ENCODE data around the gene AASS. TPM values are rescaled to one million over a fixed set of nuclear protein-coding genes. Genes with fewer than 3 reads are reported as not detected.
"Not testable (repeated sequence)": the region's sequence is repeated elsewhere in the genome, so short reads cannot be mapped to it uniquely, and the experiment has no call there.

The AASS gene
- total RNA-seq: 24.2 TPM
- long read RNA-seq, transcript AASS-203 (24 exons, 3,163 nt): major isoform, 9 of 16 reads
- long read RNA-seq, partial matches to known transcripts: 1 of 16 reads
- long read RNA-seq, other reads (novel, unspliced or antisense): 6 of 16 reads

- peak within 1 kb of the TSS; percentile 95 for H3K27ac ChIP-seq
- H3K27me3 ChIP-seq (ENCODE audit: low read depth): no peaks in the 10 kb centered on the region
- peak within 1 kb of the TSS; percentile 69 for H3K4me3 ChIP-seq
- no peaks in the 10 kb centered on the region for H3K9me3 ChIP-seq
- TF ChIP-seq CTCF (IDR thresholded peaks at IDR 0.05): peak; percentile 10
- no peaks in the 10 kb centered on the region for H3K36me3 ChIP-seq
- DNase-seq (peak; percentile 96), ATAC-seq (peak; percentile 98 to 99)
- H3K4me1 ChIP-seq: peaks cover 5% of the 10 kb centered on the region
- intact Hi-C loops (cut with DNase I): no loop called here
Measured at GRCh38 chr7:122143751-122144711, at the start of gene AASS. AASS (minus strand) TSS chr7:122144249; CDS start chr7:122133726, 10,523 bp downstream.

- H3K9me3 ChIP-seq: no peaks in the 10 kb centered on the region
- H3K27me3 ChIP-seq (ENCODE audit: low read depth): no peaks in the 10 kb centered on the region
- intact Hi-C loops (cut with DNase I): no loop called here
- ATAC-seq: no peak
- H3K36me3 ChIP-seq: no peaks in the 10 kb centered on the region
- no peak overlapping the region for H3K4me3 ChIP-seq
- no peak overlapping the region for H3K27ac ChIP-seq
- no peaks in the 10 kb centered on the region for H3K4me1 ChIP-seq
- DNase-seq: no peak
- TF ChIP-seq CTCF (IDR thresholded peaks at IDR 0.05): no peak
Measured at GRCh38 chr7:122188785-122189184, 44.7 kb upstream of the AASS start.

- intact Hi-C loops (cut with DNase I): no loop called here
- no peak for TF ChIP-seq CTCF (IDR thresholded peaks at IDR 0.05)
- no peak overlapping the region for H3K27ac ChIP-seq
- H3K27me3 ChIP-seq (ENCODE audit: low read depth): no peaks in the 10 kb centered on the region
- H3K4me3 ChIP-seq: no peak overlapping the region
- H3K36me3 ChIP-seq: no peaks in the 10 kb centered on the region
- ATAC-seq (peak in 1 of 2 donors; percentile 37), DNase-seq (no peak)
- H3K9me3 ChIP-seq: no peaks in the 10 kb centered on the region
- H3K4me1 ChIP-seq: no peaks in the 10 kb centered on the region
Measured at GRCh38 chr7:122183106-122183505, 39.1 kb upstream of the AASS start.

- TF ChIP-seq CTCF (IDR thresholded peaks at IDR 0.05): no peak
- no peak overlapping the region for H3K27ac ChIP-seq
Measured at GRCh38 chr7:122182081-122182480, 38.0 kb upstream of the AASS start.

GRCh38 chr7:122172144-122172543, 28.1 kb upstream of the AASS start:
- intact Hi-C loops (cut with DNase I); H3K4me3 ChIP-seq; H3K36me3 ChIP-seq; H3K27me3 ChIP-seq (ENCODE audit: low read depth); H3K27ac ChIP-seq; H3K4me1 ChIP-seq; DNase-seq; H3K9me3 ChIP-seq: not testable (repeated sequence)
- ATAC-seq: peak; percentile 58 to 64

More at GRCh38 chr7:122182081-122182480, 38.0 kb upstream of the AASS start:
- Histone ChIP-seq H3K4me1 (no peaks in the 10 kb centered on the region), H3K27me3 (ENCODE audit: low read depth) (no peaks in the 10 kb centered on the region), H3K36me3 (no peaks in the 10 kb centered on the region), H3K9me3 (no peaks in the 10 kb centered on the region), H3K4me3 (no peak overlapping the region)
- intact Hi-C loops (cut with DNase I): no loop called here
- no peak for ATAC-seq
- DNase-seq: no peak

- no peak overlapping the region for H3K4me3 ChIP-seq
- no peak for TF ChIP-seq CTCF (IDR thresholded peaks at IDR 0.05)
- ATAC-seq (peak in 1 of 2 donors; percentile 41), DNase-seq (no peak)
- no peaks in the 10 kb centered on the region for H3K27me3 ChIP-seq (ENCODE audit: low read depth)
- H3K9me3 ChIP-seq: no peaks in the 10 kb centered on the region
- no peak overlapping the region for H3K27ac ChIP-seq
- no peaks in the 10 kb centered on the region for H3K36me3 ChIP-seq
- intact Hi-C loops (cut with DNase I): no loop called here
- H3K4me1 ChIP-seq: no peaks in the 10 kb centered on the region
Measured at GRCh38 chr7:122166740-122167139, 22.7 kb upstream of the AASS start.
